Hepatocyte (in vitro differentiated cells): ENCODE measurements around the gene ALDOB.

Source experiments
- CTCF ChIP-seq: fragments of 200-600 bp; sonication (generic); IDR thresholded peaks from 2 replicates; pipeline ENCODE4 v1.5.1; 2016; ENCODE audit warnings: antibody characterized with exemption, mild to moderate bottlenecking; ENCODE audit not compliant: poor library complexity
- EZH2 ChIP-seq: fragments of 200-600 bp; sonication (generic); IDR thresholded peaks from 2 replicates; pipeline ENCODE4 v1.6.1; 2016; ENCODE audit warnings: antibody characterized with exemption, mild to moderate bottlenecking, borderline replicate concordance
- EZH2phosphoT487 ChIP-seq: fragments of 200-600 bp; sonication (generic); IDR thresholded peaks from one replicate; pipeline ENCODE4 v1.6.1; 2018; ENCODE audit warnings: antibody characterized with exemption, mild to moderate bottlenecking, low read depth, moderate library complexity; ENCODE audit not compliant: unreplicated experiment, severe bottlenecking

GRCh38 chr9:101419863-101420262 lies 15.7 kb downstream of the ALDOB start:
- no peak for TF ChIP-seq CTCF
- no peak for TF ChIP-seq EZH2
- no peak for TF ChIP-seq EZH2phosphoT487
